EL (cell line): ENCODE data around the gene AAGAB.

Source experiments
- DNase-seq: peaks from one replicate; pipeline ENCODE4 v3.0.0-alpha.2; 2016

The AAGAB gene

DNA sequence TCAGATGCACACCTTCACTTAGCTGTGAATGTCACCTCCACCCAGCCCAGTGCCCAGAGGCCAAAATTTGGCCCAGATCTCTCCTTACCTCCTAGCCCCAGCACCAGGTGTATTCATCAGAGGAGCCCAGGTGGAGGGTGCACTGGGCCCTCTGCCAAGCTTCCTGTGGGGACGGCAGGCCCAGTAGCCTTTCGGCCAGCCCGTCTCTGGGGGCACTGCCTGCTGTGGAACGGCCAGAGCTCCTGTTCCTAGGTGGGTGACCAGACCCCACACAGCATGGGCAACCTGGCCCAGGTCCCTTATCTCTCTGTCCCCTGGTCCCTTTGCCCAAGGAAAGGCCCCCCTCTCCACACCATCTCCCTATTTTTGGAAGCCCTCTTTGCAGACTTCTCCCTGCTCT is 67.8 kb downstream of the AAGAB start:
- no peak for DNase-seq

DNA sequence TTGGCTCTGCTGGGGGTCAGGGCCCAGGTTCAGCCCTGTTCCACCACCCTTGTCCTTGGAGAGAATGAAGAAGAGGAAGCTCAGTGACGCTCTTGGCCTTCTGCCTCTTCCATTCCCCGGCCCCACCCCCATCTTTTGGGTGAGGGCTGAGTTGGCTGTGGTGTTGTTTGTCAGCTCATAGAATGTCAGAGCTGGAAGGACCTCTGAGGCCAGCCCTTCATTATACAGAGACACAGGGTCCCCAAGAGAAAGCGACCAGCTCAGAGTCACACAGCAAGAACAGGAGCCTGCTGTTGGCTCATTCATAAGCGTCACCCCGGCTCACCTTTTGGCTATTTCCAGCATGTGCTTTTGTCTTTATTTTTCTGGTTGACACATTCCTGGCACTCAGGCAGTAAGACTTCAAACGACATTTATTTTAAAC is 68.2 kb downstream of the AAGAB start:
- no peak for DNase-seq

DNA sequence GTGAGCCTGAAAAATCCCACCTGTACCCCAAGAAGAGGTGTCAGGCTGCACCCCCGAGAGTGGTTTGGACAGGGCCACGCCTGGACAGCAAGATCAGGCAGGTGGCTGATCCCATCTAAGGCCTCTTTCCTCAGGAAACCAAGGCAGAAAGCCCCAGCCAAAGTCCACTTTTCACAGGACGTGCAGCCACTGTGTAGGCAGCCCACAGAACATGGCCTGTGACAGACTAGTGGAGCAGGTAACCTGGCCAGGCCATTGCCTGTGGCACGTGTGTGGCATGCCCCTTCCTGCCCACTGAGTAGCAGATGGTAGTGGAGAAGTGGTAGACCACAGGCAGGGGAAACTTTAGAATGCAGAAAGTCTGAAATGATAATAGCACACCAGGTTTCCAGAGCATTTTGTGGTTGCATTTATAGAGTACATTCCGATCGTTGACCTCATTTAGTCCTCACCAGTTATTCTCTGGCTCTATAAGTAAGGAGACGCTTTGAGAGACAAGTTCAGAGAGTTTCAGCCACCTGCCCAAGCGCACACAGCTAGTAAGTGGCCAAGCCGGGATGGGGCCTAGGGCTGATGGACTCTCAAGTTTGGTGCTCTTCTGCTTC is 68.7 kb downstream of the AAGAB start:
- DNase-seq: no peak

DNA sequence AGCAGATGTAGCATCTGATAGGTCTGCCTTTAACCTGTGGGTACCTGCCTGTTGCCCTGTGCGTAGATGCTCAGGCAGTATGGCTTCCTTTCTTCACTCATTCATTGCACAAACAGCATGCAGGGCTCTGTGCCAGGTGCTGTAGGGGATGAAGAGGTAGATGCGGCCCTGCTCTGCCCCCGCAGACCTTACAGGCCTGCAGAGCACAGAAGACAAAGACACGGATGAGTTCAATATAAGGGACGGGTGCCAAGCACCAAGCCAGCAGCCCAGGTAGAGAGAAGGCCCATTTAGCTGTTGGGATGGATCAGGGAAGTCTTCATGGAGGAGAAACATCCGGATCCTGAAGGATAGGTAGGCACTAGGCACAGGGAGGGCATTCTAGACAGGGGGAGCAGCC is 69.4 kb downstream of the AAGAB start:
- no peak for DNase-seq

DNA sequence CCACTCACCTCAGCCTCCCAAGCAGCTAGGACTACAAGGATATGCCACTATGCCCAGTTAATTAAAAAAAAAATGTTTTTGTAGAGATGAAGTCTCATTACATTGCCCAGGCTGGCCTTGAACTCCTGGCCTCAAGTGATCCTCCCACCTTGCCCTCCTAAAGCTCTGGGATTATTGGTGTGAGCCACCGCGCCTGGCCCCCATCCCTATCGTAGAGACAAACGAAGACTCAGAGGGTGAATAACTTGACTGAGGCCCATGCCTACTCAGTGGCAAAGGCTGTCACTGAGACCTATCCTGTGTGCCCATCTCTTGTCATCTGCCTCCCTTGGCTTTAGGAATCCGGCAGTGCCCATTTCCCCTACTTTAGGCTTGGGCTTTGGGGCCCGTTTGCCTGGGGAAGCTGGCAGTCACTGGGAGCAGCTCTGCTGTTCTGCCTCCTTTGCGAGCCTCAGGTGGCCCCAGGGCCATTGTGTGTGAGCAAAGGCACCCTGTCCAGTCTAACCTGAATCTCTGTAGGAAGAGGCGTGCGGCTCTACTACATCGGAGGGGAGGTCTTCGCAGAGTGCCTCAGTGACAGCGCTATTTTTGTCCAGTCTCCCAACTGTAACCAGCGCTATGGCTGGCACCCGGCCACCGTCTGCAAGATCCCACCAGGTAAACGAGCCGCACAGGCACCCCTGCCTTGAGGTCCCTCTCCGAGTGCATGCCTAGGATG is 70.1 kb downstream of the AAGAB start:
- no peak for DNase-seq

DNA sequence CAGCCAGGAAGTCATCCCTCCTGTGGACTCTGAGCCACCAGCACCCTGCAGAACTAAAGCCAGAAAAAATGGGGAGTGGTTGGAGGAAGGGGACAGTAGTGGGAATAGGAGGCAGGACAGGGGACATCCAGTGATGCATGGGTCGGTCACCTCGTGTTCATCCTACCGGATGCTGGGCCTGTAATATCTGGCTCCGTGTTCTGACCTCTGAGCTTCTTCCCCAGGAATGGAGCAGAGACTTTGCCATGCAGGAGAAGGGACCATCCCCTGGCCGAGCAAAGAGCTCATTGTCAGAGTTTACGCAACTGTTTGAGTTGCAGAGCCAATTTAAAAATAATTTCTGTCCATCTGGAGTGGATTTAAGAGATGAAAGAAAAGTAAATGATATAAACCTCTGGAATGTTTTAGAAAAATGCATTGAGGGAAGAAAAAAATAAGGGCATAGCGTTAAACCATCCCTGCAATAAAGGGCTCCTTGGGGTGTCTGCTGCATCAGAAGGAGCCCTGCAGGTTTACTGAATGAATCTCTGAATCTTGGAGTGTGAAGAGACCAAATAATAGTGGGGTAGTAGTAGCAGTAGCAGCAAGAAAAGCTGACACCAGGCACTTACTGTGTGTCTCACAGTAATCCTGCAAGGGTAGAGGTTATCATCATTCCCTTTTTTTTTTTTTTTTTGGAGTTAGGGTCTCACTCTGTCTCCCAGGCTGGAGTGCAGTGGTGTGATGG is 70.9 kb downstream of the AAGAB start:
- peak; percentile 71 for DNase-seq

DNA sequence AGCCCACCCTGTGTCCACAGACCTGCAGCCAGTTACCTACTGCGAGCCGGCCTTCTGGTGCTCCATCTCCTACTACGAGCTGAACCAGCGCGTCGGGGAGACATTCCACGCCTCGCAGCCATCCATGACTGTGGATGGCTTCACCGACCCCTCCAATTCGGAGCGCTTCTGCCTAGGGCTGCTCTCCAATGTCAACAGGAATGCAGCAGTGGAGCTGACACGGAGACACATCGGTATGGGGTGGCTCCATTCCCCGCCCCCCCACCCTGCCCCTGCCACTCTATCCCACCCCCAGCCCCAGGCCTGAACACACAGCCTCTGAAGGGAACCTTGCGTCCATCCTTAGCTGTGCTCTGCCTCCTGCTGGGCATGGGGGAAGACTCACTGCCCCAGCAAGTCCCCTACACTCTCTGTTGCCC is 73.2 kb downstream of the AAGAB start:
- no peak for DNase-seq

DNA sequence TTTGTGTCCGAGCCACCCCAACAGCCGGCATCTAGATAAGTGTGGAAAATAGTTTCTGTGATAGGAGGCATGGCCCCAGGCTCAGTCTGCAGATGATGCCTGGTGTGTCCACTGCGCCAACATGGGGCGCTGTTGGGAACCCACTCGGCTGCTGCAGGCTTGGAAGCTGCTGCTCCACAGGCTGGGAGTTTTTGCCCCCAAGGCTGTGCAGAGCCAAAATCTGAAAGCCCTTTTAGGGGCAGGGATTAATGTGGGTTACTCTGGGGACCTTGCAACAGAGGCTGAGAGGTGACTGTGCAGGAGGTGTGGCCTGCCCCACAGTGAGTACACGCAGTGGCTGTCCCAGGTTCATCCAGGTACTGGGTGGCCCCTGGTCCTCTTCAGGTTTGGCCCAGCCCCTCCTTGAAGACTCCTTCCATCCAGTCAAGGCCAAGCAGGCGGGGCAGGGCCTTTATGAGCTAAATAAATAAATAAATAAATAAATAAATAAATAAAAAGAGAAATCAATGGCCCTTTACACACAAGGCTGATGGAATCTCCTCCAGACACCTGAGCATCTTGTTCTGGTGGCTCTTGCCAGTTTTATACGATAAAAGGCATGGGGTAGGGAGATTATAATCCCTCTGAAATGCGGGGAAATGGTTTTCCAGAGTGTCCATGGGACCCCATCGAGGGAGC is 73.8 kb downstream of the AAGAB start:
- no peak for DNase-seq

DNA sequence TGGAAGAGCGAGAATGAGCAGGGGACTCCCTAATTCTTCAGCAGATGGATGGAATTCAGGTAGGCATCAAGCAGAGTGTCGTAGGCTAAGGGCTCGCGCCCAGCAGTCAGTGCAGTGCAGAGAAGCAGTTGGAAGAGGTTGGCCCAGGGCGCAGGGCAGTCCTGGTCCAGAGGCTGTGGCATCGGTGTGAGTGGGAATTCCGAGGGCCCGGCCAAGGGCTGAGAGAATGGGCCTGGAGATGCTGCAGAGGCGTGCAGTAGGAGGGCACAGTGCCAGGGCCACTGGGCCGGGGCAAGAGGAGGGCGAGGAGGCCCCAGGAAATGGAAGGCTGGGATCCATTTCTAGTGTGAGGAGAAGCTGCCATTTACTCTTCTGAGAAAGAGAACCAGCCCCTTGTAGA is 74.4 kb downstream of the AAGAB start:
- DNase-seq: no peak

DNA sequence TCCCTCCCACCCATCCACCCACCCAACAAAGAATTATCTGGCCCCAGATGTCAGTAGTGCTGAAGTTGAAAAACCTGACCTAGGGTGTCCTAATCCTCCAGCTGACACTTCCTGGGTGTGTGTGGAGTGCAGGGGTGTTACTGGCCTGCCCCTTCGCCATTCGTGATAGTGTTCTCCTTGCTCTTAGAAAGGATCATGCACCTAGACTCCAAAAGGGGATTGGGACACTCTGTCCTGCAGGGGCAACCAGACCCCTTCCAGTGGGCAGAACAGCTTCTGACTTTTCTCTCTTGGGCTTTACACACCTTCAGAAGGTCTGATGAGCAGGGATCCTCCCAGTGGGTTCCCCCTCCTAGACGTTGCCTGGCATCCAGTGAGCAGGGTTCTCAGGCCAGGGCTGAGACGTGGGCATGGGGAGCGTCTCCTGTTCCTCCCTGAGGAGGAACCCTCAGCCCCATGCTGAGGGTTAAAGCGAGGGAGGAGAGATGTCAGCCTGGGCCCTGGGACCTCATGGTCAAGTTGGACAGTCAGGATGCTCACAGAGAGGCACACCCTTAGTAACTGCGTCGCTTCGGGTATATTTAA is 75.0 kb downstream of the AAGAB start:
- no peak for DNase-seq

DNA sequence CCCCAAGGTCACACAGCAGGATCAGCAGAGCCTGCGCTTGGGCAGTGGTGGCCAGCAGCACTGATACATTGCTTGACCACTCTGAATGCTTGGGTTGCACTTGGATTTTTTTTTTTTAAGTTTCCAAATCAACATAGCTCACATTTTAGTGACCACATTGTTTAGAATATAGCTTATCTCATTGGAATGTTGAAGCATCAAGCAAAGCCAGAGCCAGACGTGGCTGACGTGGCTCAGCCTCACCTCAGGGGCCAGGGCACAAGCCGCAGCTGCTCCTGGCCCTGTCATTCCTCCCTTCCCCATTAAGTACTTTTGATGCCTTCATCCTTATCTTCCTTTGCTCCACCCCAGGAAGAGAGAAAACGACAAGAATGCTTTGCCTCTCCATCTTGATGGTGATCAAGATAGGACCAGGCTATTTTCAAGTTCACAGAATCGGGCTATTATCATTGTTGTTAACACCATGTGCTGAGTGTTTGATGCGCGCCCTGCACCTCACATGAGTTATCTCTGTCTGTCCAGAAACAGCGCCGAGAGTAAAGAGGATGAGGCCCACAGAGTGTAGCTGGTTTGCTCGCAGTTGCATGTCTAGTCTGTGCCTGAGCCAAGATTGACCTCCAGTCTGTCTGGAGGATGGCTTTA is 75.8 kb downstream of the AAGAB start:
- DNase-seq: peak; percentile 98

DNA sequence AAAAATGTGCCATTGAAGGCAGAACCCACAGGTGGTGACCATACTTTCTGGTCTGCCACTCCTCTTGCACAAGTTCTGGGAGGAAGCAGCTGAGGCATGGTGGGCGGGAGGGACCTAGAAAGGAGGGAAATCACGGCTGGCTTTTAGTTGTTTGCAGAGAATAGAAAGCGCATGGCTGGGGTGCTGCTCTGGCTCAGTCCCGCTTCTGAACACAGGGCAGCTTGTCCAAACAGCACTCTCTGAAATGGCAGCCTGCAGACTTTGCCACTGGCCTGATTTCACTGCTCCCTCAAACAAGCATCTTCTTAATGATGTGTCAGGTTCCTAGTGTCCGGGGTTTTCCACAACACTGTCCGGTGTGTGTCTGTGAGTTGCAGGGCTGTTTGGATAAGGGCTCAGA is 76.7 kb downstream of the AAGAB start:
- DNase-seq: peak; percentile 54

DNA sequence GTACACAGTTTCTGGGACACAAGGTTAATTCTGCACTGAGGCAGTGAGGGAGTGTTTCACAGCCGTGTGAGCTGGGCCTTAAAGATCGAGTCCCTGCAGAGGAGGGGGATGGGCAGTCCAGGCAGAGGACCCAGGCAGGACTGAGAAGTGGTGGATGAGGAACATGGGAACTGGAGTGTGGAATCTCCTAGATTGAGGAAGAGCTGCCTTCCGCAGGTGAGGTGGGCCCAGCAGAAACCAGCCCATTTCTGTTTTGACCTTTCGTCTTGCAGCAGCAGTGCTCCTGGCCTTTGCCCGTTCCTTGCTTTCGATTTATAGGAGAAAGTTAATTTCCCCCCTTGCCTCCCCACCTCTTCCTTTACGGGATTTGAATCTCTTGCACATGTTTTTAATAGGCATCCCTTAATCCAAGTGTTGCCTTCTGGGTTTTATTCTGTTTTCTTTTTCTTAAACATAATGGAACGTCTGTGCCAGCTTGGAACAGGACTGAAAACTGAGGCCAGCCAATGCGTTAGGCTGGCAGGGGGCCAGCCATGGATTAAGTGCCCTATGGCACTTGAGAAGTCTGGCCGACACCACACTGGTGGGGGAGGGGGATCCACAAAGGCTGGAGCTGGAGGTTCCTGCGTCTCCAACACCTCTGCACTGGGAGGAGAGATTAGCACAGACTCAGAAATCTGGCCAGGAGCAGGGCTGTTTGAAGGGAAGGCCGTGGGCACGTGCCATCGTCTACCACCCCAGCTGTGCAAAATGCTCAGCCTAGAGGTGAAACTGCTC is 78.1 kb downstream of the AAGAB start:
- DNase-seq: no peak

DNA sequence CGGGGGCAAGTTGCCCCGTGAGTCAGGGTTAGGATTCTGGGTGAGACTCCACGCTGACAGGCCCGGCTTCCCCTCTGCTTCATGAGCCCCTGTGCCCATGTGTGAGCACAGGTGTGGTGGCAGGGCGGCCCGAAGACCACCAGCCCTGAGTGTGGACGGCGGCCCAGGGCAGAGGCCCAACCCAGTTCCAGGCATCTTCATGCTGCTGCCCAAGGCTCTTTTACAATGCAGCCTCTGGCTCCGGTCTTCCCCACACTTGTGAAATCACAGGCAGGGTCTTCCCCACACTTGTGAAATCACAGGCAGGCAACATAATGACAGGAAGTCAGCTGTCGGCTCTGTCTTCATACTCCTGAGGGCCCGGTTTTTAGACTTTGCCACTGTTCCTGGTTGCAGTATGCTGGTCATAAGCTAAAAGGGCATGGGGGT is 78.8 kb downstream of the AAGAB start:
- DNase-seq: peak; percentile 49

DNA sequence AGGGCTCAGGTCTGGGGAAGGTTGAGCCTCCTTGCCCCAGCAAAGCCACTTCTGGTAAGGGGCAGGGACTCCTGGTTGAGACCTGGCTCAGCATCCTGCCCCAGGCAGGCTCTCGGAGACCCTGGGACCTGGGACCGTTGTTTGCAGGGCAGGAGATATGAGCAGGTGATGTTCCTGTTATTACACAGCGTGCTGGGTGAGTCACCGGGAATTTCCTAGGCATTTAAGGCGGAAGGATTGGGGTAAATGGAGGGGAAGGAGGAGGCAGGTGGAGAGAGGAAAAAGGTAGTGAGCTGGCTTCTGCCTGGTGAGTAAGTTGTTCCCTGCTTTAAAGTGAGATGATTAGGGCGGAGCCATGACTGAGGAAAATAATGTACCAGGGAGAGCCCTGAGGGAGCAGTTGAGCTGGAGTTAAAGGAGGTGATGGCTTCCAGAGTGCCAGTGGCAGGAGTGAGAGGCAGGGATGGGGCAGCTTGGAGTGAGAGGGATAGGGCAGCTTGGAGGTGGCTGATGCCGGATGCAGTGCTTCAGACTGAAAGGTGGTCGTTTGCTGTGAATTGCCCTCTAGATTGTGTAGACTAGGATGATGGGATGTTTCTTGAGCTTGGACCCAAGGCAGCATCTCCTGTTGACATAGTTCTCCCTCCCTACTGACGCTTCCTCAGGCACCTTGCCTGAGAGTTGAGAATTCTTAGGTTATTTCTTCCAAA is 79.4 kb downstream of the AAGAB start:
- peak; percentile 48 for DNase-seq

DNA sequence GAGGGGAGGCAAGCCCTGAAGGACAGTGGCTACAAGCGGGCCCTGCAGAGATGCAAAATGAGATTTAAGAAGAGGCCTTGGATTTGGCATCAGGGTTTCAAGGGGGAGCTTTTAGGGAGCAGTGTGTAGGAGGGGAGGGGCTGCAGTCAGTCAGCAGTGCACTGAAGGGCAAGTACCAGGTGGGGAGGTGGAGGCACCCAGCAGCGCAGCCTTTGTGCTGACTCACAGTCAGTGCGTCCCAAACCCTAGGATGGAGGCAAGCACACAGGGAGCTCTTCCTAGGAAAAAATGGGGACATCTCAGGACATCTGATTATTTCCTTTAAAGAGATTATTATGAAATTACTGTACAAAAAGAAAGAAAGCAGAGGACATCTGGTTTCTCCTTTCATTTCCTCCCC is 80.0 kb downstream of the AAGAB start:
- DNase-seq: no peak

DNA sequence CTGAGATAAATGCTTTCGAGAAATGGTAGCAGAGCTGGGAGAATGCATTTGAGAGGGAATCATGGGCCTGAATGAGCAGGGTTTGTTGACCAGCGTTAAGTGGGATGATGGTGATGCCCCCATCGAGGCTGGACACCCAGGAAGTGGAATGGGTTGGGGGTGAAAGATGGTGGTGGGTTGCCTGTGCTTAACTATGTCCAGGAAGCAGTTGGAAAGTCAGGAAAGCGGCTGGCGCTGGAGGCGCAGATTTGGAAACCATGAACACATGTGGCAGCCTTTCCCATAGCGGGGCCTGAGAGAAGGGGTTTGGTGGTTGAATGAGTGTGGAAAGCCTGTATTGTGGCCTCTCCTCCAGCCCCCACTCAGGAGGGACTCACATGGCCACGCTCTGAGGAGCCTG is 80.7 kb downstream of the AAGAB start:
- DNase-seq: no peak

DNA sequence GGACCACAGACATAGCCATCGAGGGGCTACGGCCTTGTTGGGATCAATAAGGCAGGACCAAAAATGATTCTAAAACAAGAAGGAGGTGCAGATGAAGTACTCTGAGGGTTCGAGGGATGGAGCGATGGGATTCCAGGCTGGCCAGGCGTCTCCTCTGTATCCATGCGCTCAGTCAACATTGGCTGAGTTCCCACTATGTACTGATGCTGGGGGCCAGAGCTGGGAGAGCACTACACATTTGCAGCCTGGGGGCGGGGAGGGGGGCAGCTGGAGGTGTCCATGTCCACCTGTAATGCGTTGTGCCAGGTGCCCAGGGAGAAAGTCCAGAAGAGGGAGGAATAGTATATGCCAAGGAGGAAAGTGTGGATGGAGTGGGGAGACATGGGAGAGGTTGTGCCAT is 81.5 kb downstream of the AAGAB start:
- DNase-seq: no peak

DNA sequence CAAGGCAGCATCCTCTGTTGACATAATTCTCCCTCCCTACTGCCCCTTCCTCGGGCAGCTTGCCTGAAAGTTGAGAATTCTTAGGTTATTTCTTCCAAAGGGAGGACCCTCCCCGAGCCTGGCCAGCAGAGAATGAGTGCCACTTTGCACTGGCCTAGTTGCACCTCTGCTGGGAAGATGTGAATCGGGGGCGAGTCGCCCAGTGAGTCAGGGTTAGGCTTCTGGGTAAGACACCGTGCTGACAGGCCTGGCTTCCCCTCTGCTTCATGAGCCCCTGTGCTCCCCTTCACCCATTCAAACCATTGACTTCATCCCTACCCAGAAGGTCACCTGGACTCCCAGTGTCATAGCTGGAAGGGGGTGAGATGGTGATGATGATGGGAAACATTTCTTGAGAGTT is 82.3 kb downstream of the AAGAB start:
- DNase-seq: no peak

DNA sequence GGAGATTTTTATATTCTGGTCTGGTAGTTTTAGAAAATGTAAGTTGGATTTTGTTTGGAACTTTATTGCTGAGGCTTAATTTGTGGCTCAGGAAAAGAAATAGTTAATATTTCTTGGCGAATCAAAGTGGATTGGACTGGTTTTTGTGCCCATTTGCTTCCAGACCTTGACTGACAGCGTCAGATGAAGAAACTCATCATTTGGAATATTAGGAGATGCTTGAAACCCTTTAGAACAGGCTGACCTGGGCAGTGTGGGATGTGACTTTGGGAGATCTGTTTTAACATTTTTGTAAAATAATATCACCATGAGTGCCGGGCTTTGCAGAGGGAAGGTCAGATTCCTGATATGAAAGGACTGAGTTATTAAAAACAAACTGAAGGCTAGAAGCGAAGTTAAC is 83.0 kb downstream of the AAGAB start:
- no peak for DNase-seq
